ENCODE results near the gene CNTNAP2. TPM values are rescaled to one million over a fixed set of nuclear protein-coding genes. Genes with fewer than 3 reads are reported as not detected.

The CNTNAP2 gene
- total and polyA plus RNA-seq, 2 of the 8 experiments (the other 6 are each of a cell fraction or from before 2014, with no cell fraction given): 27.9 to 71.0 TPM

DNA sequence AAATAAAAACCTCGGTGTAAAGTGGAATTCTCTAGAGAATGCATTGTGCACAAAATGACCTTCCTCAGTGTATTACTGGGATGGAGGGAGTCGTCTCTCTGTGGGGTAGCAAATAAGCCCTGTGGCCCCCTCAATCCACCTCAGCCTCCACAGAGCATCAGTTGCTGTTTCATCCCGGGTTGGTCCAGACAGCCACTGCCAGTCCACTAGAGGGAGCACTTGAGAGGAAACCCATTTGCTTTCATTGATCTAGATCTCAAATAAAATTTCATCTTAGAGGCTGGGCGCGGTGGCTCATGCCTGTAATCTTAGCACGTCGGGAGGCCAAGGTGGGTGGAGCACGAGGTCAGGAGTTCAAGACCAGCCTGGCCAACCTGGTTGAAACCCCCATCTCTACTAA is 1128.7 kb downstream of the CNTNAP2 start:
- H3K4me1 ChIP-seq (replicated peaks in 1 of 4; ENCODE audit: control insufficient read depth in 3 of 4, insufficient read depth in 4 of 4, low read length in 3 of 4): peaks cover 0 to 2% (median 0%) of the 10 kb centered on the region in 4 experiments; a peak in 1 of 7 replicates
- no peak overlapping the region for H2AK5ac ChIP-seq (ENCODE audit: low read depth, low read length)
- TF ChIP-seq HDAC6 (IDR thresholded peaks at IDR 0.05; ENCODE audit: low read depth, low read length) (no peak), KDM1A (IDR thresholded peaks at IDR 0.05; ENCODE audit: borderline replicate concordance, low read length) (0 out of 2 replicates have a peak, but pooled peaks have one; percentile 25), RAD21 (IDR thresholded peaks at IDR 0.05 in 1 of 2, conservative IDR thresholded peaks at IDR 0.05 in 1 of 2; ENCODE audit: low read depth in 2 of 2, low read length in 2 of 2) (peak; percentile 62 to 73)
- TF ChIP-seq, protein P1, sequence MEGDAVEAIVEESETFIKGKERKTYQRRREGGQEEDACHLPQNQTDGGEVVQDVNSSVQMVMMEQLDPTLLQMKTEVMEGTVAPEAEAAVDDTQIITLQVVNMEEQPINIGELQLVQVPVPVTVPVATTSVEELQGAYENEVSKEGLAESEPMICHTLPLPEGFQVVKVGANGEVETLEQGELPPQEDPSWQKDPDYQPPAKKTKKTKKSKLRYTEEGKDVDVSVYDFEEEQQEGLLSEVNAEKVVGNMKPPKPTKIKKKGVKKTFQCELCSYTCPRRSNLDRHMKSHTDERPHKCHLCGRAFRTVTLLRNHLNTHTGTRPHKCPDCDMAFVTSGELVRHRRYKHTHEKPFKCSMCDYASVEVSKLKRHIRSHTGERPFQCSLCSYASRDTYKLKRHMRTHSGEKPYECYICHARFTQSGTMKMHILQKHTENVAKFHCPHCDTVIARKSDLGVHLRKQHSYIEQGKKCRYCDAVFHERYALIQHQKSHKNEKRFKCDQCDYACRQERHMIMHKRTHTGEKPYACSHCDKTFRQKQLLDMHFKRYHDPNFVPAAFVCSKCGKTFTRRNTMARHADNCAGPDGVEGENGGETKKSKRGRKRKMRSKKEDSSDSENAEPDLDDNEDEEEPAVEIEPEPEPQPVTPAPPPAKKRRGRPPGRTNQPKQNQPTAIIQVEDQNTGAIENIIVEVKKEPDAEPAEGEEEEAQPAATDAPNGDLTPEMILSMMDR (IDR thresholded peaks at IDR 0.05; ENCODE audit: control extremely low read depth in 1 of 3, insufficient read depth in 1 of 3, low read depth in 1 of 3, low read length in 3 of 3): peak; percentile 69 to 79 (median 77)
- H3K4me3 ChIP-seq (ENCODE audit: extremely low read depth in 1 of 4, insufficient read depth in 2 of 4, low read depth in 3 of 4, low read length in 4 of 4): no peak overlapping the region
- H4K5ac ChIP-seq (ENCODE audit: insufficient read length, low read depth, low read length): no peak overlapping the region
- DNase-seq (ENCODE audit: low read depth in 1 of 2, low spot score in 2 of 2): peak; percentile 25 to 66
- H4K91ac ChIP-seq (replicated peaks; ENCODE audit: insufficient read length, low read length): no peak overlapping the region
- H2BK12ac ChIP-seq (ENCODE audit: low read depth, low read length): no peak overlapping the region
- no peaks in the 10 kb centered on the region for H3K23me2 ChIP-seq (ENCODE audit: low read depth, low read length)
- FAIRE-seq: peak; percentile 45
- H3K4me2 ChIP-seq (ENCODE audit: insufficient read depth in 1 of 2, low read depth in 2 of 2, low read length in 2 of 2): no peak overlapping the region
- no peaks in the 10 kb centered on the region for H4K20me1 ChIP-seq (replicated peaks in 1 of 2; ENCODE audit: control insufficient read depth in 1 of 2, insufficient read depth in 2 of 2, low read length in 2 of 2)
- WGBS, 2 experiments (ENCODE audit: extremely low coverage in 1 of 2, insufficient coverage in 1 of 2, insufficient read length in 1 of 2, insufficient replicate concordance in 2 of 2, low coverage in 1 of 2, low lambda C conversion rate in 2 of 2, missing lambda C conversion rate in 1 of 2): 66% methylated on average over 8 of the region's 8 CpGs; no CpG with 5 or more reads in 1 of the 2 experiments
- ChIA-PET POLR2A (ENCODE audit: partially characterized antibody) (no interaction called here), CTCF (ENCODE audit: partially characterized antibody) (interaction anchor here (0.7 to 0.8 kb wide), 2 partner anchors 16 to 20 kb away, joined by 4 read pairs; no protein-coding TSS in a partner anchor)
- no peaks in the 10 kb centered on the region for H3K27me3 ChIP-seq (replicated peaks in 1 of 4; ENCODE audit: control insufficient read depth in 3 of 4, extremely low read depth in 1 of 4, insufficient read depth in 3 of 4, low read length in 3 of 4)
- no peak overlapping the region for H2BK20ac ChIP-seq (ENCODE audit: low read length)
- H4K8ac ChIP-seq (ENCODE audit: extremely low read depth, insufficient read depth, low read length): no peak overlapping the region
- no peak overlapping the region for H2AFZ ChIP-seq (ENCODE audit: low read length)
- no peaks in the 10 kb centered on the region for H3K36me3 ChIP-seq (ENCODE audit: control insufficient read depth in 2 of 4, insufficient read depth in 4 of 4, low read length in 3 of 4)
- H2BK15ac ChIP-seq (ENCODE audit: low read length): no peak overlapping the region
- no peak overlapping the region for H3K23ac ChIP-seq (ENCODE audit: insufficient read length)
- no peak overlapping the region for H3K9ac ChIP-seq (replicated peaks in 1 of 4; ENCODE audit: extremely low read depth in 1 of 4, low read depth in 3 of 4, low read length in 3 of 4)
- no peaks in the 10 kb centered on the region for H3K79me1 ChIP-seq (ENCODE audit: low read depth, low read length)
- H2BK120ac ChIP-seq (replicated peaks; ENCODE audit: low read depth, low read length): no peak overlapping the region
- H3K18ac ChIP-seq (ENCODE audit: extremely low read depth, low read length): no peak overlapping the region
- no peak overlapping the region for H3K14ac ChIP-seq (ENCODE audit: insufficient read length)
- no peak overlapping the region for H3K27ac ChIP-seq (ENCODE audit: low read depth, low read length)
- H3K9me3 ChIP-seq (ENCODE audit: insufficient read depth in 2 of 2, low read depth in 1 of 2, low read length in 1 of 2): no peaks in the 10 kb centered on the region
- no peak overlapping the region for H3K56ac ChIP-seq (replicated peaks; ENCODE audit: insufficient read length, low read depth, low read length)
- H2BK5ac ChIP-seq (ENCODE audit: low read depth, low read length): no peak overlapping the region
- no peak overlapping the region for H3K4ac ChIP-seq (replicated peaks; ENCODE audit: insufficient read length, low read depth, low read length)
- no peaks in the 10 kb centered on the region for H3K79me2 ChIP-seq (ENCODE audit: control insufficient read depth in 1 of 2, insufficient read depth in 2 of 2, low read length in 2 of 2)
